GM12878 (cell line): ENCODE data around the gene ADAMTS4. TPM values are rescaled to one million over a fixed set of nuclear protein-coding genes. Genes with fewer than 3 reads are reported as not detected.

Source experiments
- BHLHE40 ChIP-seq, 2 experiments: fragments of 450-650 bp in 1 of 2; IDR thresholded peaks; 2 replicates each; pipeline ENCODE4 v1.6.1; 2011 to 2017; ENCODE audit warnings: low read depth in 2 of 2, borderline replicate concordance in 1 of 2, improper control_type of control experiment in 1 of 2, low read length in 1 of 2, mild to moderate bottlenecking in 1 of 2
- CBFB ChIP-seq: IDR thresholded peaks from 2 replicates; pipeline ENCODE4 v1.6.1; 2016; ENCODE audit warnings: antibody characterized with exemption, low read depth
- CHD2 ChIP-seq: IDR thresholded peaks from 2 replicates; pipeline ENCODE4 v1.6.1; 2011; ENCODE audit warnings: low read depth, low read length, improper control_type of control experiment, borderline replicate concordance
- CHD4 ChIP-seq: fragments of 200-600 bp; sonication (generic); IDR thresholded peaks from 2 replicates; pipeline ENCODE4 v1.6.1; 2016; ENCODE audit warnings: mild to moderate bottlenecking
- CTCF ChIP-seq, 3 experiments: IDR thresholded peaks in 2 of 3; conservative IDR thresholded peaks in 1 of 3; 2 replicates each; pipeline ENCODE4 v1.5.1; 2011; ENCODE audit warnings: low read depth in 3 of 3, low read length in 3 of 3, mild to moderate bottlenecking in 3 of 3, control low read depth in 2 of 3, moderate library complexity in 2 of 3, inconsistent platforms in 1 of 3, mixed read lengths in 1 of 3; ENCODE audit not compliant: control insufficient read depth in 2 of 3, insufficient read depth in 1 of 3; ENCODE audit errors: extremely low read depth in 1 of 3
- HCFC1 ChIP-seq: fragments of 150-350 bp; IDR thresholded peaks from 2 replicates; pipeline ENCODE4 v1.6.1; 2014; ENCODE audit warnings: low read length
- HDAC6 ChIP-seq: fragments of 200-600 bp; sonication (generic); IDR thresholded peaks from one replicate; pipeline ENCODE4 v1.8.0; 2017; ENCODE audit warnings: antibody characterized with exemption; ENCODE audit not compliant: unreplicated experiment
- MYB ChIP-seq: fragments of 150-350 bp; IDR thresholded peaks from 2 replicates; pipeline ENCODE4 v1.6.1; 2014; ENCODE audit warnings: mild to moderate bottlenecking, low read depth, low read length, borderline replicate concordance
- NR2C1 ChIP-seq: fragments of 450-650 bp; IDR thresholded peaks from 2 replicates; pipeline ENCODE4 v1.6.1; 2017; ENCODE audit warnings: antibody characterized with exemption, mild to moderate bottlenecking, moderate library complexity
- NR2C2 ChIP-seq: IDR thresholded peaks from 2 replicates; pipeline ENCODE4 v1.6.1; 2011; ENCODE audit warnings: borderline replicate concordance, low read depth; ENCODE audit not compliant: control insufficient read depth, insufficient read length
- RB1 ChIP-seq: fragments of 450-650 bp; formaldehyde crosslinking; IDR thresholded peaks from 2 replicates; pipeline ENCODE4 v1.6.1; 2017; ENCODE audit warnings: mild to moderate bottlenecking, borderline replicate concordance
- SIX5 ChIP-seq: IDR thresholded peaks from 2 replicates; pipeline ENCODE4 v1.6.1; 2011; ENCODE audit warnings: mild to moderate bottlenecking, low read depth, low read length, moderate library complexity; ENCODE audit not compliant: severe bottlenecking
- SP1 ChIP-seq: IDR thresholded peaks from one replicate; pipeline ENCODE4 v1.6.1; 2011; ENCODE audit warnings: low read depth, low read length
- STAT3 ChIP-seq: IDR thresholded peaks from 2 replicates; pipeline ENCODE4 v1.6.1; 2011; ENCODE audit warnings: low read depth, low read length, improper control_type of control experiment
- SUPT20H ChIP-seq: IDR thresholded peaks from 2 replicates; pipeline ENCODE4 v1.6.1; 2011; ENCODE audit warnings: low read depth, mild to moderate bottlenecking, low read length, moderate library complexity, borderline replicate concordance; ENCODE audit not compliant: control insufficient read depth
- WRNIP1 ChIP-seq: IDR thresholded peaks from 2 replicates; pipeline ENCODE4 v1.6.1; 2011; ENCODE audit warnings: low read depth, low read length, improper control_type of control experiment, borderline replicate concordance
- YY1 ChIP-seq: IDR thresholded peaks from 2 replicates; pipeline ENCODE4 v1.6.1; 2011; ENCODE audit warnings: low read depth, mild to moderate bottlenecking, low read length
- ZNF274 ChIP-seq: IDR thresholded peaks from one replicate; pipeline ENCODE4 v1.8.0; 2011; ENCODE audit not compliant: insufficient read length, insufficient read depth
- polyA plus RNA-seq, 11 experiments: library from polyadenylated mRNA; depleted of rRNA in 4 of 11; unstranded in 6 of 11; stranded (reverse) in 5 of 11; fragments of >200 nt; fragmentation: Nextera tagmentation in 4 of 11; fragmentation: Illumina TruSeq in 1 of 11; extraction: Ambion mirVana in 4 of 11; extraction: Trizol in 1 of 11; gene quantifications; 1 replicate in 1 of 11; 2 replicates in 10 of 11; pipeline versions ENCODE4 v1.2.1 to v1.2.3, GENCODE V29; 2011 to 2016; ENCODE audit warnings: inconsistent platforms in 2 of 11, missing spikeins in 2 of 11, low read depth in 1 of 11
- total RNA-seq, 4 experiments: library from RNA; depleted of rRNA in 3 of 4; stranded (reverse); fragments of >200 nt in 3 of 4; fragmentation: Illumina TruSeq in 1 of 4; extraction: Trizol in 1 of 4; gene quantifications; 2 replicates each; pipeline versions ENCODE4 v1.2.1 to v1.2.3, GENCODE V29; 2013 to 2021
- TF ChIP-seq, protein P1 (sequence below): IDR thresholded peaks from 2 replicates; pipeline ENCODE4 v1.6.1; 2011; ENCODE audit warnings: borderline replicate concordance, low read depth, mild to moderate bottlenecking, moderate library complexity, mixed read lengths, low read length; ENCODE audit not compliant: insufficient read depth; ENCODE audit errors: extremely low read length
- TF ChIP-seq, protein P2 (sequence below): fragments of 450-650 bp; IDR thresholded peaks from 2 replicates; pipeline ENCODE4 v1.6.1; 2018; ENCODE audit warnings: mild to moderate bottlenecking, low read depth, moderate library complexity; ENCODE audit not compliant: partially characterized antibody
- TF ChIP-seq, protein P3 (sequence below): fragments of 150-350 bp; IDR thresholded peaks from 2 replicates; pipeline ENCODE4 v1.6.1; 2016; ENCODE audit warnings: low read depth, low read length
- TF ChIP-seq, protein P4 (sequence below): IDR thresholded peaks from 2 replicates; pipeline ENCODE4 v1.6.1; 2011; ENCODE audit warnings: low read depth, mild to moderate bottlenecking, low read length, moderate library complexity, borderline replicate concordance; ENCODE audit errors: extremely low read depth

ADAMTS4 gene
- total and polyA plus RNA-seq, 10 of the 15 experiments (the other 5 are each of a cell fraction or from before 2014, with no cell fraction given) = 0.01 to 0.13 (median 0.05) TPM; not detected in 2

GRCh38 chr1:161195171-161195570 is 3.7 kb downstream of the ADAMTS4 start (continued):
- no peak for TF ChIP-seq STAT3
- TF ChIP-seq YY1 = no peak
- TF ChIP-seq HDAC6 = no peak
- TF ChIP-seq NR2C2 = no peak
- TF ChIP-seq CHD4 = no peak
- TF ChIP-seq CBFB = no peak
- TF ChIP-seq SUPT20H = no peak
- TF ChIP-seq RB1 = no peak
- no peak for TF ChIP-seq MYB
- TF ChIP-seq NR2C1 = no peak
- no peak for TF ChIP-seq ZNF274
- no peak for TF ChIP-seq HCFC1
- TF ChIP-seq, protein P1, sequence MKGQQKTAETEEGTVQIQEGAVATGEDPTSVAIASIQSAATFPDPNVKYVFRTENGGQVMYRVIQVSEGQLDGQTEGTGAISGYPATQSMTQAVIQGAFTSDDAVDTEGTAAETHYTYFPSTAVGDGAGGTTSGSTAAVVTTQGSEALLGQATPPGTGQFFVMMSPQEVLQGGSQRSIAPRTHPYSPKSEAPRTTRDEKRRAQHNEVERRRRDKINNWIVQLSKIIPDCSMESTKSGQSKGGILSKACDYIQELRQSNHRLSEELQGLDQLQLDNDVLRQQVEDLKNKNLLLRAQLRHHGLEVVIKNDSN = no peak
- TF ChIP-seq, protein P2, sequence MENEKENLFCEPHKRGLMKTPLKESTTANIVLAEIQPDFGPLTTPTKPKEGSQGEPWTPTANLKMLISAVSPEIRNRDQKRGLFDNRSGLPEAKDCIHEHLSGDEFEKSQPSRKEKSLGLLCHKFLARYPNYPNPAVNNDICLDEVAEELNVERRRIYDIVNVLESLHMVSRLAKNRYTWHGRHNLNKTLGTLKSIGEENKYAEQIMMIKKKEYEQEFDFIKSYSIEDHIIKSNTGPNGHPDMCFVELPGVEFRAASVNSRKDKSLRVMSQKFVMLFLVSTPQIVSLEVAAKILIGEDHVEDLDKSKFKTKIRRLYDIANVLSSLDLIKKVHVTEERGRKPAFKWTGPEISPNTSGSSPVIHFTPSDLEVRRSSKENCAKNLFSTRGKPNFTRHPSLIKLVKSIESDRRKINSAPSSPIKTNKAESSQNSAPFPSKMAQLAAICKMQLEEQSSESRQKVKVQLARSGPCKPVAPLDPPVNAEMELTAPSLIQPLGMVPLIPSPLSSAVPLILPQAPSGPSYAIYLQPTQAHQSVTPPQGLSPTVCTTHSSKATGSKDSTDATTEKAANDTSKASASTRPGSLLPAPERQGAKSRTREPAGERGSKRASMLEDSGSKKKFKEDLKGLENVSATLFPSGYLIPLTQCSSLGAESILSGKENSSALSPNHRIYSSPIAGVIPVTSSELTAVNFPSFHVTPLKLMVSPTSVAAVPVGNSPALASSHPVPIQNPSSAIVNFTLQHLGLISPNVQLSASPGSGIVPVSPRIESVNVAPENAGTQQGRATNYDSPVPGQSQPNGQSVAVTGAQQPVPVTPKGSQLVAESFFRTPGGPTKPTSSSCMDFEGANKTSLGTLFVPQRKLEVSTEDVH = no peak
- 0 out of 2 replicates have a peak, but pooled peaks have one; percentile 44 for TF ChIP-seq CHD2
- TF ChIP-seq BHLHE40 (IDR thresholded peaks at IDR 0.05; ENCODE audit: borderline replicate concordance in 1 of 2, low read depth in 2 of 2, low read length in 1 of 2) = peak; percentile 19 to 45; a peak in 1 of 4 replicates
- TF ChIP-seq, protein P3, sequence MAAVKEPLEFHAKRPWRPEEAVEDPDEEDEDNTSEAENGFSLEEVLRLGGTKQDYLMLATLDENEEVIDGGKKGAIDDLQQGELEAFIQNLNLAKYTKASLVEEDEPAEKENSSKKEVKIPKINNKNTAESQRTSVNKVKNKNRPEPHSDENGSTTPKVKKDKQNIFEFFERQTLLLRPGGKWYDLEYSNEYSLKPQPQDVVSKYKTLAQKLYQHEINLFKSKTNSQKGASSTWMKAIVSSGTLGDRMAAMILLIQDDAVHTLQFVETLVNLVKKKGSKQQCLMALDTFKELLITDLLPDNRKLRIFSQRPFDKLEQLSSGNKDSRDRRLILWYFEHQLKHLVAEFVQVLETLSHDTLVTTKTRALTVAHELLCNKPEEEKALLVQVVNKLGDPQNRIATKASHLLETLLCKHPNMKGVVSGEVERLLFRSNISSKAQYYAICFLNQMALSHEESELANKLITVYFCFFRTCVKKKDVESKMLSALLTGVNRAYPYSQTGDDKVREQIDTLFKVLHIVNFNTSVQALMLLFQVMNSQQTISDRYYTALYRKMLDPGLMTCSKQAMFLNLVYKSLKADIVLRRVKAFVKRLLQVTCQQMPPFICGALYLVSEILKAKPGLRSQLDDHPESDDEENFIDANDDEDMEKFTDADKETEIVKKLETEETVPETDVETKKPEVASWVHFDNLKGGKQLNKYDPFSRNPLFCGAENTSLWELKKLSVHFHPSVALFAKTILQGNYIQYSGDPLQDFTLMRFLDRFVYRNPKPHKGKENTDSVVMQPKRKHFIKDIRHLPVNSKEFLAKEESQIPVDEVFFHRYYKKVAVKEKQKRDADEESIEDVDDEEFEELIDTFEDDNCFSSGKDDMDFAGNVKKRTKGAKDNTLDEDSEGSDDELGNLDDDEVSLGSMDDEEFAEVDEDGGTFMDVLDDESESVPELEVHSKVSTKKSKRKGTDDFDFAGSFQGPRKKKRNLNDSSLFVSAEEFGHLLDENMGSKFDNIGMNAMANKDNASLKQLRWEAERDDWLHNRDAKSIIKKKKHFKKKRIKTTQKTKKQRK = no peak
- no peak for TF ChIP-seq SIX5
- no peak for TF ChIP-seq SP1
- TF ChIP-seq, protein P4, sequence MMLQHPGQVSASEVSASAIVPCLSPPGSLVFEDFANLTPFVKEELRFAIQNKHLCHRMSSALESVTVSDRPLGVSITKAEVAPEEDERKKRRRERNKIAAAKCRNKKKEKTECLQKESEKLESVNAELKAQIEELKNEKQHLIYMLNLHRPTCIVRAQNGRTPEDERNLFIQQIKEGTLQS = no peak
- TF ChIP-seq WRNIP1 = no peak
- TF ChIP-seq CTCF (IDR thresholded peaks at IDR 0.05 in 2 of 3, conservative IDR thresholded peaks at IDR 0.05 in 1 of 3; ENCODE audit: control insufficient read depth in 2 of 3, extremely low read depth in 1 of 3, insufficient read depth in 1 of 3, low read depth in 3 of 3, low read length in 3 of 3) = no peak
